Non-pigmented ciliary epithelial cell (primary cell): ENCODE results near the gene USP13.
A peak's percentile ranks its signal among the peaks of the same experiment; 100 is the strongest.
"Not testable (repeated sequence)": the region's sequence is repeated elsewhere in the genome, so short reads cannot be mapped to it uniquely, and the experiment has no call there.

Experiments
- DNase-seq: peaks from one replicate; pipeline ENCODE4 v3.0.0-alpha.2; 2010; ENCODE audit warnings: low read depth

The USP13 gene

GRCh38 chr3:179652447-179653095, at the start of gene USP13:
USP13 (plus strand) TSS chr3:179653040; CDS start chr3:179653226, 186 bp downstream.
- no peak for DNase-seq

GRCh38 chr3:179603321-179603720, 49.5 kb upstream of the USP13 start:
- DNase-seq, result no peak

DNA sequence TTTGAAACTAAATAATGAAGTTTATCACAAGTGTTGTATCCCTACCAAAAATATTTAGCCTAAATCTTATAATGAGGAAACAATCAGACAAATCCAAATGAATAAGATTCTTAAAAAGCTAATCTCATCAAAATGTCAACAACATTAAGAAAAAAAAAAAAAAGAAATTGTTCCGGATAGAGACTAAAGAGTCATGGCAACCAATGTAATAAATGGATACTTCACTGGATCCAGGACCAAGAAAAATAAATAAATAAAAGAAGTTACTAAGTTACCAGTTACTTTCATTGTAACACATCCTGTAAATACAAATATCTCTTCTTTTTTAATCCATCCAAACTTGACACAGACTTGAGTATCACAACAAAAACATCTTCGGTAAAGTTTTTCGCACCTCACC, 49.0 kb upstream of the USP13 start:
- no peak for DNase-seq

- DNase-seq, result peak; percentile 87
Observed at GRCh38 chr3:179604321-179605078, 48.3 kb upstream of the USP13 start, which contains the start of the genes MRPL47 and NDUFB5. MRPL47 (minus strand) TSS chr3:179604638; CDS start chr3:179604624, 14 bp downstream. NDUFB5 (plus strand) TSS chr3:179604794; CDS start chr3:179604816, 22 bp downstream.

- DNase-seq, result no peak
Observed at GRCh38 chr3:179606534-179607085, 46.2 kb upstream of the USP13 start.

GRCh38 chr3:179608931-179609720, 43.7 kb upstream of the USP13 start:
- no peak for DNase-seq

GRCh38 chr3:179610066-179610465, 42.8 kb upstream of the USP13 start:
- DNase-seq, result no peak

- DNase-seq, result peak; percentile 34
Observed at GRCh38 chr3:179613807-179614206, 39.0 kb upstream of the USP13 start.

GRCh38 chr3:179615458-179616173, 37.2 kb upstream of the USP13 start:
- DNase-seq, result no peak

DNA sequence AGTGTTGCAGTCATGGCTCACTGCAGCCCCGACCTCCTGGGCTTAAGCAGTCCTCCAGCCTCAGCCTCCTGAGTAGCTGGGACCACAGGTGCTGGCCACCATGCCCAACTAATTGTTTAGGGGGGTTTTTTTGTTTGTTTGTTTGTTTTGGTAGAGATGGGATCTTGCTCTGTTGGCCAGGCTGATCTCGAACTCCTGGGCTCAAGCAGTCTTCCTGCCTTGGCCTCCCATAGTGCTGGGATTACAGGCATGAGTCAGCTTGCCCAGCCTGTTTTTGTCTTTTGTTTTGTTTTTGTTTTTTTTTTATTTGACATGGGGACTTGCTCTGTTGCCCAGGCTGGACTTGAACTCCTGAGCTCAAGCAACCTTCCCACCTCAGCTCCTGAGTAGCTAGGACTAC, 30.8 kb upstream of the USP13 start:
- DNase-seq, result no peak

- DNase-seq, result peak; percentile 13
Observed at GRCh38 chr3:179624451-179624850, 28.4 kb upstream of the USP13 start.

DNA sequence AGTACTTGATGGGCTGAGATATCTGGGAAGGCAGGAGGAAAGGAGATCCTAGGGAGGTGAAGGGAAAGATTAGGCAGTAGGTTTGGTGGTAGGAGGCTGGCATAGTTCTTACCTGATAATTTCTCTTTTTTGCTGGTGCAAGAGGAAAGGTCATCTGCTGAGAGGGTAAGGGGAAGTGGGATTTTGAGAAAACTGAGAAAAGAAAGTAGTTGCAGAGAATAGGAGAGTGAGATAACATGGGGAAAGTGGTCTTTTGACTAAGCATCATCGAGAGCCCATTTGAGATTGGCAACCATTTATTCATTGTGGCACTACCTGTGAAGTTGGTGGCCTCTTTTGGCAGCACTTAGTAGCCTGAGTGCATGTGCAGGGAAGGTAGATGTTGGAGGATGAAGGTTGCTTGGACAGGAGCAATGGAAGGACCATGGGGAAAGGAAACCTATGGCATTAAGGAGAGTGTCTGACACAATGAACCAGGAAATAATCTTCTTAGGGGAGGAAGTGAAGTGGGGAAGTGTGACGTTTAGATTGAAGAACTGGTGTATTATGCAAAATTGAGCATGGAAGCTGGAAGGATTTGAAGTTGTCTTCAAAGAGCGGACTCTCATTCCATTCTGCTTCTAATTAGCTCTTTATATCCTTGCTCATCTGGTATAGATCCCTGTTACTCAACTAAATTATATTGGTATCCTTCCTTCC, 21.9 kb upstream of the USP13 start:
- DNase-seq, result no peak

DNA sequence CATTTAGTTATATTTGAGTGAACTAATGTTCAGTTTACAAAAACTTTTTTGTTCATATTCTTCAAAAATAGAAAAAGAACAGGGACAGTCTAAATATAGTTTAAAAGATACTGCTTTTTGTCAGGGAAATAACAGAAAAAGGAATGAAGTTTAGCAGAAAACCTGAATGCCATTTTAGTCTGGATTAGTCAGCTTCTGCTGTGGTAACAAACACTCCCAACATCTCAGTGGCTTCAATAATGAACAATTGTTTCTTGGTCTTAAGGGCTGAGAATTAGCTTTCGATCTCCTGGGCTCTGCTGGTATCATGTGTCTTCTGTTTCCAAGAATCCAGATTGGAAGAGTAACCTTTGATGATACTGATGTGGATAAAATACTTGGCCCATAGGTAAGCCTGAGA, 12.4 kb upstream of the USP13 start:
- no peak for DNase-seq

DNA sequence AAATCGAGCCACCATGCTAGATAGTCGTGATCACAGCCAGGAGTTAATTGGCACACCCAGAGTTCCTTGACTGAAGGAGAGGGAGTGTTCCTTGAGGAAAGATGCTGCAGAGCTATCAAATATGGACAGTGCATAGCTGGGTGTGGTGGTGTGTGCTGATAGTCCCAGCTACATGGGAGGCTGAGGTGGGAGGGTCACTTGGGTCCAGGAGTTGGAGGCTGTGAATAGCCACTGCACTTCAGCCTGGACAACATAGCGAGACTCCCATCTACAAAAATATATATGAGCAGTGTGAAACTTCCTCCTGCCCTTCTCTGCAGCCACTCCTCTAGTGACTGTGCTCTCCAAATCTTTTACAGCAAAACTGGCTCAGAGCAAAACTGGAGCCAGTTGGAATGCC, 10.0 kb upstream of the USP13 start:
- no peak for DNase-seq

- DNase-seq, result not testable (repeated sequence)
Observed at GRCh38 chr3:179643837-179644236, 9.0 kb upstream of the USP13 start.

DNA sequence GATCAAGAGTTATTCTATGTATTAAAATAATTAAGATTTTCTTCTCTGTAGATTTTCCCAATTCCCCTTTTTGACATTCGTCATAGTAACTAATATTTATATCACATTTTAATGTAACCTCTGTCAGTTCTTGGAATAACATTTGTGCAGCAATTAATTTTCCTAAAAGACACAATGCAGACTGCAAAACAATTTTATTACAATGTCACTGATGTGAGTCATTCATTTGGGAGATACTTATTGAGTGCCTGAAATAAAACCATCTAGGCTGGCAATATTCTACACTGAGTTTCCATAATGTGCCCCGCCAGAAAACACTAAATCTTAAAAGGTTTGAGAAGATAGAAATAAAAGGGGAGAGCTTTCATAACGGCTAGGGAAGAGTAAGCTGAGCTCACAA, 6.7 kb upstream of the USP13 start:
- DNase-seq, result no peak

GRCh38 chr3:179651687-179652446, 973 bp upstream of the USP13 start:
- DNase-seq, result no peak

- DNase-seq, result no peak
Observed at GRCh38 chr3:179653096-179653797, 407 bp downstream of the USP13 start.

- no peak for DNase-seq
Observed at GRCh38 chr3:179655236-179655635, 2.4 kb downstream of the USP13 start.

- no peak for DNase-seq
Observed at GRCh38 chr3:179658606-179659005, 5.8 kb downstream of the USP13 start.
